Measurements from ENCODE around the gene DMRT3. TPM values are rescaled to one million over a fixed set of nuclear protein-coding genes. Genes with fewer than 3 reads are reported as not detected.

Gene DMRT3
- total RNA-seq, 1 donor from 2014 or later = 0.41 TPM

- H3K36me3 Mint-ChIP-seq = no peaks in the 10 kb centered on the region
- no peaks in the 10 kb centered on the region for H4K20me1 ChIP-seq (ENCODE audit: low read depth)
- H3K27ac Mint-ChIP-seq = no peak overlapping the region
- no peak for DNase-seq (ENCODE audit: low spot score)
- no peaks in the 10 kb centered on the region for H3F3A ChIP-seq (ENCODE audit: low read depth)
- no peak overlapping the region for H3K27ac ChIP-seq
- H3K4me1 Mint-ChIP-seq = peaks cover 4% of the 10 kb centered on the region
- TF ChIP-seq EZH2 (IDR thresholded peaks at IDR 0.05) (no peak), EZH2phosphoT487 (IDR thresholded peaks at IDR 0.05) (no peak)
- TF ChIP-seq, protein P1, sequence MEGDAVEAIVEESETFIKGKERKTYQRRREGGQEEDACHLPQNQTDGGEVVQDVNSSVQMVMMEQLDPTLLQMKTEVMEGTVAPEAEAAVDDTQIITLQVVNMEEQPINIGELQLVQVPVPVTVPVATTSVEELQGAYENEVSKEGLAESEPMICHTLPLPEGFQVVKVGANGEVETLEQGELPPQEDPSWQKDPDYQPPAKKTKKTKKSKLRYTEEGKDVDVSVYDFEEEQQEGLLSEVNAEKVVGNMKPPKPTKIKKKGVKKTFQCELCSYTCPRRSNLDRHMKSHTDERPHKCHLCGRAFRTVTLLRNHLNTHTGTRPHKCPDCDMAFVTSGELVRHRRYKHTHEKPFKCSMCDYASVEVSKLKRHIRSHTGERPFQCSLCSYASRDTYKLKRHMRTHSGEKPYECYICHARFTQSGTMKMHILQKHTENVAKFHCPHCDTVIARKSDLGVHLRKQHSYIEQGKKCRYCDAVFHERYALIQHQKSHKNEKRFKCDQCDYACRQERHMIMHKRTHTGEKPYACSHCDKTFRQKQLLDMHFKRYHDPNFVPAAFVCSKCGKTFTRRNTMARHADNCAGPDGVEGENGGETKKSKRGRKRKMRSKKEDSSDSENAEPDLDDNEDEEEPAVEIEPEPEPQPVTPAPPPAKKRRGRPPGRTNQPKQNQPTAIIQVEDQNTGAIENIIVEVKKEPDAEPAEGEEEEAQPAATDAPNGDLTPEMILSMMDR (IDR thresholded peaks at IDR 0.05) = peak; percentile 18
- H2AFZ ChIP-seq (replicated peaks) = no peak overlapping the region
- H3K9me3 Mint-ChIP-seq = no peaks in the 10 kb centered on the region
- H3K4me1 ChIP-seq = no peaks in the 10 kb centered on the region
- no peaks in the 10 kb centered on the region for H3K79me2 ChIP-seq (ENCODE audit: low read depth)
- peaks cover 54% of the 10 kb centered on the region for H3K27me3 ChIP-seq
- H3K4me3 Mint-ChIP-seq = no peak overlapping the region
- no peaks in the 10 kb centered on the region for H3K36me3 ChIP-seq
- no peak overlapping the region for H3K4me3 ChIP-seq
- no peak overlapping the region for H3K4me2 ChIP-seq
- peaks cover 2% of the 10 kb centered on the region for H3K27me3 Mint-ChIP-seq (ENCODE audit: insufficient read depth, low read depth)
- H3K9ac ChIP-seq = no peak overlapping the region
- no peaks in the 10 kb centered on the region for H3K9me3 ChIP-seq (ENCODE audit: low read depth)
Observed at GRCh38 chr9:950139-950538, 26.3 kb upstream of the DMRT3 start.

DNA sequence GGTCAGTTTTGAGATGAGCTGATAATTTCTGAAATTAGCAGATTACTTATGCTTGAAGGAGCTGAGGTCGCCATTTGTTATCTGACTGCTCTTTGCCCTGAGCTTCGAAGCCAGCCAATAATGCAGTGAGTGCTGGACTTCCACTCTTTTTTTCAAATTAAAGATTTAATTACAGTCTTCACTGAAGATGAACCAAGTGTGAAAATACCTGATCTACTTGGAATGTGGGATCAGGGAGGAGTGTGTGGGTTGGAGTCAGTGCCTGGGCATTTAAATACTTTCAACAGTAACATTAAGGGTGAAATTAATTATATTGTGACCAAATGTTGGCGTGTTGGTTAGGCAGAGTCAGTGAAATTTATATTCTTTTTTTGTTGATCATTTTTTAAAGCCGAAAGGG, 23.9 kb upstream of the DMRT3 start:
- Histone ChIP-seq H3K36me3 (no peaks in the 10 kb centered on the region), H3K9ac (no peak overlapping the region), H3K4me3 (no peak overlapping the region), H3K27ac (no peak overlapping the region), H3K27me3 (peaks cover 77% of the 10 kb centered on the region), H4K20me1 (ENCODE audit: low read depth) (no peaks in the 10 kb centered on the region), H3K9me3 (ENCODE audit: low read depth) (no peaks in the 10 kb centered on the region), H3K4me1 (no peaks in the 10 kb centered on the region), H3K79me2 (ENCODE audit: low read depth) (no peaks in the 10 kb centered on the region), H3K4me2 (no peak overlapping the region), H2AFZ (replicated peaks) (no peak overlapping the region), H3F3A (ENCODE audit: low read depth) (no peaks in the 10 kb centered on the region)
- Mint-ChIP-seq H3K36me3 (no peaks in the 10 kb centered on the region), H3K4me1 (peaks cover 3% of the 10 kb centered on the region), H3K27ac (no peak overlapping the region), H3K4me3 (no peak overlapping the region), H3K9me3 (no peaks in the 10 kb centered on the region), H3K27me3 (ENCODE audit: insufficient read depth, low read depth) (peaks cover 3% of the 10 kb centered on the region)
- TF ChIP-seq, protein P1 (IDR thresholded peaks at IDR 0.05) = no peak
- TF ChIP-seq EZH2 (IDR thresholded peaks at IDR 0.05) = no peak
- no peak for TF ChIP-seq EZH2phosphoT487 (IDR thresholded peaks at IDR 0.05)
- no peak for DNase-seq (ENCODE audit: low spot score)

GRCh38 chr9:959105-959504, 17.4 kb upstream of the DMRT3 start:
- Histone ChIP-seq H2AFZ (replicated peaks) (no peak overlapping the region), H3K9ac (no peak overlapping the region), H3K4me1 (peaks cover 11% of the 10 kb centered on the region), H3K27me3 (peaks cover 95% of the 10 kb centered on the region), H3K36me3 (no peaks in the 10 kb centered on the region), H3K9me3 (ENCODE audit: low read depth) (no peaks in the 10 kb centered on the region), H3K4me2 (no peak overlapping the region), H3F3A (ENCODE audit: low read depth) (no peaks in the 10 kb centered on the region), H3K27ac (no peak overlapping the region), H4K20me1 (ENCODE audit: low read depth) (no peaks in the 10 kb centered on the region), H3K79me2 (ENCODE audit: low read depth) (no peaks in the 10 kb centered on the region), H3K4me3 (no peak overlapping the region)
- Mint-ChIP-seq H3K4me3 (no peak overlapping the region), H3K4me1 (peaks cover 14% of the 10 kb centered on the region), H3K36me3 (no peaks in the 10 kb centered on the region), H3K27me3 (ENCODE audit: insufficient read depth, low read depth) (peaks cover 10% of the 10 kb centered on the region), H3K27ac (no peak overlapping the region), H3K9me3 (no peaks in the 10 kb centered on the region)
- TF ChIP-seq, protein P1 (IDR thresholded peaks at IDR 0.05) = no peak
- TF ChIP-seq EZH2phosphoT487 (IDR thresholded peaks at IDR 0.05) (no peak), EZH2 (IDR thresholded peaks at IDR 0.05) (no peak)
- DNase-seq (ENCODE audit: low spot score) = no peak
